ENCODE results near the gene MYO3B.

DNA sequence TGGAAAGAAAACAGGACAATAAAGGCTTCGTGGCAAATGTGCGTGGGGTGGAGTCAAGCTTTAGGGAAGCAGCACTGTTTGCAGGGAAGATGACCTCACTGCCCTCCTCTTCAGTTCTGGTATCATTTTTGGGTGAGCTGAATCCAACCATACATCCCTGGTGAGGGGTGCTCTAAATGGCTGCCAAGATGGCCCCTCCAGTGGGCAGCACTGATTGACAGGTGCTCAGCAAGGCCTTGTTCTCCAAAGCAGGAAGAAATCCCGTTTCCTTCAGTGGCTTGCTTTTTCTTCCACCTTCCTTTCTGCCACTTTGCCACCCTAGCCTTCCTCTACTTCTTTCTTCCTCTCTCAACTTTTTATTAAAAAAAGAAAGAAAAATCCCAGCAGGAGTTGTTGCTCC, 404.4 kb downstream of the MYO3B start:
- no peak for TF ChIP-seq POLR2A (IDR thresholded peaks at IDR 0.05)
- TF ChIP-seq CTCF (IDR thresholded peaks at IDR 0.05): no peak
